B cell (primary cell): ENCODE measurements around the gene PFDN1.

Experiments
- CTCF ChIP-seq: fragments of 200-600 bp; IDR thresholded peaks from one replicate; pipeline ENCODE4 v1.8.0; 2022; ENCODE audit warnings: antibody characterized with exemption, mild to moderate bottlenecking
- EZH2 ChIP-seq: IDR thresholded peaks from 2 replicates; pipeline ENCODE4 v1.6.1; 2012; ENCODE audit warnings: borderline replicate concordance, low read depth, mild to moderate bottlenecking, moderate library complexity, low read length; ENCODE audit not compliant: insufficient read depth, poor library complexity, severe bottlenecking

GRCh38 chr5:140312791-140313189 lies 9.9 kb upstream of the PFDN1 start:
- TF ChIP-seq CTCF (no peak), EZH2 (no peak)
